Body of pancreas (tissue), 4 donors: Measurements from ENCODE around the gene CNTNAP1. TPM values are rescaled to one million over a fixed set of nuclear protein-coding genes. Genes with fewer than 3 reads are reported as not detected.

Experiments used
- ATAC-seq: fragments of 150-250 bp; one replicate; pipeline ENCODE4 v1.9.1; 2016
- DNase-seq, 4 donors: peaks; one replicate each; pipeline ENCODE4 v3.0.0-alpha.2; 2019
- H3K27ac ChIP-seq, 4 donors: fragments of 200-600 bp; sonication (generic); 1 replicate in 3 of 4; 2 replicates in 1 of 4; pipeline versions ENCODE4 v1.5.1 to v1.6.1; 2016 to 2019; ENCODE audit warnings: mild to moderate bottlenecking in 1 of 4, mixed read lengths in 1 of 4, moderate library complexity in 1 of 4
- H3K27me3 ChIP-seq, 2 donors: fragments of 200-600 bp; sonication (generic); one replicate each; pipeline ENCODE4 v1.6.0; 2016; ENCODE audit warnings: mild to moderate bottlenecking in 1 of 2
- H3K36me3 ChIP-seq, 2 donors: fragments of 200-600 bp; sonication (generic); replicated peaks in 1 of 2; 2 replicates each; pipeline ENCODE4 v1.5.1; 2016; ENCODE audit warnings: low read depth in 2 of 2; ENCODE audit not compliant: insufficient read depth in 1 of 2
- H3K4me1 ChIP-seq: fragments of 200-600 bp; sonication (generic); one replicate; pipeline ENCODE4 v1.6.0; 2016
- H3K4me3 ChIP-seq, 2 donors: fragments of 200-600 bp; sonication (generic); 1 replicate in 1 of 2; 2 replicates in 1 of 2; pipeline ENCODE4 v1.5.1; 2016 to 2019
- H3K9me3 ChIP-seq, 3 donors: fragments of 200-600 bp; sonication (generic); 1 replicate in 2 of 3; 2 replicates in 1 of 3; pipeline ENCODE4 v1.5.1; 2016
- CTCF ChIP-seq, 7 experiments: fragments of 450-650 bp in 4 of 7; fragments of 200-600 bp in 3 of 7; sonication (generic) in 3 of 7; IDR thresholded peaks; one replicate each; pipeline ENCODE4 v1.5.1; 2016 to 2019; ENCODE audit warnings: antibody characterized with exemption in 7 of 7
- POLR2A ChIP-seq, 3 donors: fragments of 450-650 bp; IDR thresholded peaks; one replicate each; pipeline ENCODE4 v1.6.1; 2016; ENCODE audit warnings: antibody characterized with exemption in 3 of 3, mild to moderate bottlenecking in 2 of 3
- WGBS, 2 donors: methylation state at CpG; one replicate each; pipeline ENCODE4 v1.1.5; 2017; 5-methylcytosine and 5-hydroxymethylcytosine counted together
- intact Hi-C: fragments of 100-400 bp; cut with DNase I; formaldehyde crosslinking; loops from one replicate; pipeline ENCODE4 v1.15.1; 2023
- total RNA-seq, 2 donors: library from RNA; depleted of rRNA; stranded (reverse); fragments of >200 nt; gene quantifications; one replicate each; pipeline ENCODE4 v1.1.0, GENCODE V29; 2016

Gene CNTNAP1
- total RNA-seq, 2 donors from 2014 or later = 4.9 to 6.7 TPM

GRCh38 chr17:42700586-42701289 is 18.4 kb downstream of the CNTNAP1 start:
- Histone ChIP-seq H3K4me1 (no peaks in the 10 kb centered on the region), H3K36me3 (peaks cover 16 to 25% of the 10 kb centered on the region in 2 donors), H3K4me3 (no peak overlapping the region), H3K27ac (no peak overlapping the region), H3K27me3 (no peaks in the 10 kb centered on the region), H3K9me3 (no peaks in the 10 kb centered on the region)
- no peak for DNase-seq
- intact Hi-C loops = no loop called here
- WGBS, 2 donors = 82 to 84% methylated on average over 10 of the region's 10 CpGs
- no peak for ATAC-seq
- TF ChIP-seq POLR2A (IDR thresholded peaks at IDR 0.05) (no peak), CTCF (IDR thresholded peaks at IDR 0.05) (no peak)

- H3K4me1 ChIP-seq = no peaks in the 10 kb centered on the region
- H3K27ac ChIP-seq = no peak overlapping the region
- H3K4me3 ChIP-seq = no peak overlapping the region
- WGBS, 2 donors = 81 to 85% methylated on average over 3 to 11 of the region's 11 CpGs
- no peaks in the 10 kb centered on the region for H3K27me3 ChIP-seq
- no peak for TF ChIP-seq POLR2A (IDR thresholded peaks at IDR 0.05)
- no peak for TF ChIP-seq CTCF (IDR thresholded peaks at IDR 0.05)
- DNase-seq (no peak), ATAC-seq (no peak)
- intact Hi-C loops = no loop called here
- no peaks in the 10 kb centered on the region for H3K9me3 ChIP-seq
- peaks cover 19 to 38% of the 10 kb centered on the region in 2 donors for H3K36me3 ChIP-seq
These were observed 20.1 kb downstream of the CNTNAP1 start for GRCh38 chr17:42702446-42702845.

GRCh38 chr17:42704490-42704836 is 22.1 kb downstream of the CNTNAP1 start:
- no peak overlapping the region for H3K27ac ChIP-seq
- no peaks in the 10 kb centered on the region for H3K4me1 ChIP-seq
- no peaks in the 10 kb centered on the region for H3K27me3 ChIP-seq
- intact Hi-C loops = no loop called here
- peaks cover 30 to 48% of the 10 kb centered on the region in 2 donors for H3K36me3 ChIP-seq
- no peak for DNase-seq
- TF ChIP-seq POLR2A (IDR thresholded peaks at IDR 0.05) = no peak
- TF ChIP-seq CTCF (IDR thresholded peaks at IDR 0.05) = no peak
- H3K4me3 ChIP-seq = no peak overlapping the region
- 97% methylated on average over 5 of the region's 5 CpGs for WGBS, 2 donors
- ATAC-seq = no peak
- no peaks in the 10 kb centered on the region for H3K9me3 ChIP-seq

- WGBS, 2 donors = 78 to 80% methylated on average over 7 to 8 of the region's 8 CpGs
- no peak for DNase-seq
- H3K4me1 ChIP-seq = no peaks in the 10 kb centered on the region
- no peaks in the 10 kb centered on the region for H3K27me3 ChIP-seq
- no peak overlapping the region for H3K4me3 ChIP-seq
- H3K36me3 ChIP-seq = peaks cover 30 to 49% of the 10 kb centered on the region in 2 donors
- H3K27ac ChIP-seq = no peak overlapping the region
- no peak for ATAC-seq
- no peaks in the 10 kb centered on the region for H3K9me3 ChIP-seq
- no peak for TF ChIP-seq CTCF (IDR thresholded peaks at IDR 0.05)
- intact Hi-C loops = no loop called here
These were observed 22.6 kb downstream of the CNTNAP1 start for GRCh38 chr17:42704837-42705494.

GRCh38 chr17:42706732-42707131 is 24.4 kb downstream of the CNTNAP1 start:
- WGBS, 2 donors = 70 to 90% methylated on average over 5 of the region's 5 CpGs
- Histone ChIP-seq H3K4me1 (no peaks in the 10 kb centered on the region), H3K27me3 (no peaks in the 10 kb centered on the region), H3K27ac (no peak overlapping the region), H3K4me3 (no peak overlapping the region), H3K36me3 (peaks cover 30 to 51% of the 10 kb centered on the region in 2 donors), H3K9me3 (no peaks in the 10 kb centered on the region)
- no peak for ATAC-seq
- TF ChIP-seq POLR2A (IDR thresholded peaks at IDR 0.05) (no peak), CTCF (IDR thresholded peaks at IDR 0.05) (no peak)
- intact Hi-C loops = no loop called here
- no peak for DNase-seq
